MM.1S (cell line): Measurements from ENCODE around the gene GRIK4.

Experiments used
- DNase-seq: peaks from one replicate; pipeline ENCODE4 v3.0.0-alpha.2; 2015
- H2AFZ ChIP-seq: fragments of 300-600 bp; sonication (generic); 2 replicates; pipeline ENCODE4 v1.6.0; 2016; ENCODE audit warnings: antibody characterized with exemption, low read length
- H3F3A ChIP-seq: fragments of 300-600 bp; sonication (generic); 2 replicates; pipeline ENCODE4 v1.6.1; 2016; ENCODE audit warnings: mild to moderate bottlenecking, antibody characterized with exemption, low read length, moderate library complexity, mixed read lengths; ENCODE audit not compliant: insufficient read depth
- H3K27ac ChIP-seq: fragments of 300-600 bp; sonication (generic); 2 replicates; pipeline ENCODE4 v1.5.1; 2016; ENCODE audit warnings: mild to moderate bottlenecking, low read length
- H3K27me3 ChIP-seq: fragments of 300-600 bp; sonication (generic); replicated peaks from 2 replicates; pipeline ENCODE4 v1.6.0; 2016; ENCODE audit warnings: low read length; ENCODE audit not compliant: insufficient read depth
- H3K36me3 ChIP-seq: fragments of 300-600 bp; sonication (generic); replicated peaks from 2 replicates; pipeline ENCODE4 v1.6.1; 2016; ENCODE audit warnings: mild to moderate bottlenecking, low read length, mixed read lengths; ENCODE audit not compliant: insufficient read depth
- H3K4me1 ChIP-seq: fragments of 300-600 bp; sonication (generic); 2 replicates; pipeline ENCODE4 v1.6.1; 2016; ENCODE audit warnings: low read length, mixed read lengths
- H3K4me2 ChIP-seq: fragments of 300-600 bp; sonication (generic); 2 replicates; pipeline ENCODE4 v1.6.0; 2016; ENCODE audit warnings: low read depth, low read length
- H3K4me3 ChIP-seq: fragments of 300-600 bp; sonication (generic); 2 replicates; pipeline ENCODE4 v1.5.1; 2016; ENCODE audit warnings: low read length, mixed read lengths
- H3K79me2 ChIP-seq: fragments of 300-600 bp; sonication (generic); 2 replicates; pipeline ENCODE4 v1.6.1; 2016; ENCODE audit warnings: mixed run types, low read length, mixed read lengths
- H3K9ac ChIP-seq: fragments of 300-600 bp; sonication (generic); 2 replicates; pipeline ENCODE4 v1.6.1; 2016; ENCODE audit warnings: low read length, mixed read lengths
- H3K9me2 ChIP-seq: fragments of 300-600 bp; sonication (generic); replicated peaks from 2 replicates; pipeline ENCODE4 v1.6.1; 2016; ENCODE audit warnings: mild to moderate bottlenecking, low read length, mixed read lengths; ENCODE audit not compliant: insufficient read depth
- H3K9me3 ChIP-seq: fragments of 300-600 bp; sonication (generic); replicated peaks from 2 replicates; pipeline ENCODE4 v1.6.1; 2016; ENCODE audit warnings: mild to moderate bottlenecking, low read length, mixed read lengths; ENCODE audit not compliant: insufficient read depth
- H4K20me1 ChIP-seq: fragments of 300-600 bp; sonication (generic); 2 replicates; pipeline ENCODE4 v1.6.1; 2016; ENCODE audit warnings: mild to moderate bottlenecking, low read length, moderate library complexity, mixed read lengths; ENCODE audit not compliant: insufficient read depth
- CTCF ChIP-seq: fragments of 300-600 bp; sonication (generic); IDR thresholded peaks from 2 replicates; pipeline ENCODE4 v1.5.1; 2016; ENCODE audit warnings: antibody characterized with exemption, low read length, mixed read lengths
- EZH2 ChIP-seq: fragments of 300-600 bp; sonication (generic); optimal IDR thresholded peaks from 2 replicates; pipeline ENCODE3; 2017; ENCODE audit warnings: low read depth, mild to moderate bottlenecking, antibody characterized with exemption, low read length, mixed read lengths
- EZH2phosphoT487 ChIP-seq: fragments of 300-600 bp; sonication (generic); IDR thresholded peaks from 2 replicates; pipeline ENCODE4 v1.6.1; 2018; ENCODE audit warnings: antibody characterized with exemption, low read length

GRIK4 gene

DNA sequence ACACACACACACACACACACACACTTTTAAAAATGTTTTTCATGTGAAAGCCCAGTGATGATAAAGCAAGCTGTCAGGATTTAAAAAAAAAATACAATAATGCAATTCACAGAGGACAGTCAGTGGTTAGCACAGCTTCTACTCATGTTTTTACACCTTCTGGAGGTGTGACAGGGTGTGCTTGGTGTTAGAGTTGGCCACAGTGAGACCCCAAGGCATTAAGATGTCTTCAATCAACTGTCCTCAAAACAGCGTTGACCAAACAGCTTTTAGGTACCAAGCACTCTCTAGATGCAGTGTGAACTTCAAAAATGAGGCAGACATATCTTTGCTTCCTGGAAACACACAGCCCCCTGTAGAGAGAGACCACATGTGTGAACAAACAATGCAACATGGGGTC, 346.0 kb downstream of the GRIK4 start:
- TF ChIP-seq EZH2phosphoT487 (no peak), CTCF (no peak), EZH2 (no peak)
- no peaks in the 10 kb centered on the region for H3K79me2 ChIP-seq
- H3K9ac ChIP-seq = no peak overlapping the region
- H3K27ac ChIP-seq = no peak overlapping the region
- no peaks in the 10 kb centered on the region for H3K4me1 ChIP-seq
- no peak overlapping the region for H2AFZ ChIP-seq
- no peaks in the 10 kb centered on the region for H3K9me3 ChIP-seq
- no peak overlapping the region for H3K4me3 ChIP-seq
- H4K20me1 ChIP-seq = no peaks in the 10 kb centered on the region
- no peaks in the 10 kb centered on the region for H3F3A ChIP-seq
- H3K9me2 ChIP-seq = no peaks in the 10 kb centered on the region
- H3K27me3 ChIP-seq = no peaks in the 10 kb centered on the region
- DNase-seq = no peak
- no peaks in the 10 kb centered on the region for H3K36me3 ChIP-seq
- no peak overlapping the region for H3K4me2 ChIP-seq

DNA sequence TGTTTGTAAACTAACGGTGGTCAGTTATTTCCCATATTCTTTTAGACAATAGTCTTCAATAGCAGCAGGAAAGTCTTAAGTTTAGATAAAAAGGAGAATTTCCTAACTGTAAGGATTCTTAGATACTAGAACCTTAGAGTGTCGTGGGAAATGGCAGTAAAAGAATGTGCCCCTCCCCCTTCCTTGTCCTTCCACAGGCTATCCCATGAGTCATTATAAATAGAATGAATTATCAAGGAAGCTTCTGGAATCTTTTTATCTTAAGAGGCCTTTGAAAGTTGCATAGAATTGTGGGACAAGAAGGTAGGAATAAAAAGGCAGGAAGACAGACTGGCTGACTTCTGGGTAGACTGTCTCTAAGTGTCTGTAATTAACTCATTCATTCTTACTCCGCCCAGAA, 347.2 kb downstream of the GRIK4 start:
- Histone ChIP-seq H3F3A (no peaks in the 10 kb centered on the region), H3K4me3 (no peak overlapping the region), H3K9me3 (no peaks in the 10 kb centered on the region), H3K4me1 (no peaks in the 10 kb centered on the region), H3K79me2 (no peaks in the 10 kb centered on the region), H3K36me3 (no peaks in the 10 kb centered on the region), H3K4me2 (no peak overlapping the region), H4K20me1 (no peaks in the 10 kb centered on the region), H3K27me3 (no peaks in the 10 kb centered on the region), H2AFZ (no peak overlapping the region), H3K27ac (no peak overlapping the region), H3K9ac (no peak overlapping the region), H3K9me2 (no peaks in the 10 kb centered on the region)
- TF ChIP-seq EZH2phosphoT487 (no peak), CTCF (no peak), EZH2 (no peak)
- DNase-seq = no peak

DNA sequence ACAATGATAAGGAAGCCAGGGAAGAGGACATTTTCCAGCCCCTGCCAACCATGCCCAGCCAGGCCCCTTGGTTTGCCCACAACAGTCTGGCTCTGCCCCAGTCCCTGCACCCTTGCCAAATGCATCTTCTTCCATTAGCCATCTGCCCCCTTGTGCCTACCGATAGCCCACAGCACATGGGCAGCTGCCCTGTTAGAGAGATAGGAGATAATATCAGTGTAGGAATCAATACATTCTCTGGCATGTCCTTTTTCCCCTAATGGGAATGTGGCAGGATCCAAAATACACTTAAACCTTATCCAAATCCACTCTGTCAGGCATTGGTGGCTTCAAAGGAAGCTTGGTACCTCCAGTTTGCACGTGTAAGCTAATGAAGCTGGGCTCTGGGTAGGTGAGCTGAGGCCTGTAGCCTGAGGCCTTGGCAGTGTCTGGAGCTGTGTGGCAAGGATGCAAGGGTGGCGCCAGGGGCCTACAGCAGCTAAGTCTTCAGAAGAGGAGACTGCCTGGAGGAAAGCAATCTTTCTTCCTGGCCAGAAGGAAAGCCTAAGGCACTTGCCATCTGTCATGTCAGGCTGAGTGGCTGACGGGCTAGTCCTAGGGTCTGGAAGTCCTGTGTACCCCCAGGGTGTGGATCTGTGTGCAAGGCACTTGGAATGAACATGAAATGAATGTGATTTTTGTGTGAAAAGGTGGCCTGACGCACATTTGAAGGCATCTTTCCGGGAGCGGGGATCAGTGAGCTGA, 348.2 kb downstream of the GRIK4 start:
- Histone ChIP-seq H3K9ac (no peak overlapping the region), H3K4me3 (no peak overlapping the region), H3K4me1 (no peaks in the 10 kb centered on the region), H3K27me3 (no peaks in the 10 kb centered on the region), H3F3A (no peaks in the 10 kb centered on the region), H3K36me3 (no peaks in the 10 kb centered on the region), H3K79me2 (no peaks in the 10 kb centered on the region), H2AFZ (no peak overlapping the region), H3K9me3 (no peaks in the 10 kb centered on the region), H3K4me2 (no peak overlapping the region), H4K20me1 (no peaks in the 10 kb centered on the region), H3K9me2 (no peaks in the 10 kb centered on the region), H3K27ac (no peak overlapping the region)
- no peak for TF ChIP-seq EZH2
- no peak for TF ChIP-seq EZH2phosphoT487
- TF ChIP-seq CTCF = no peak
- DNase-seq = no peak
